Activated CD4-positive, alpha-beta T cell treated with anti-CD3 and anti-CD28 coated beads, Interleukin-2, amount 50 U/mL, for 24 hours (primary cell): ENCODE measurements around the gene HSPB7.
"Not testable (repeated sequence)": the region's sequence is repeated elsewhere in the genome, so short reads cannot be mapped to it uniquely, and the experiment has no call there.

Experiments
- DNase-seq, 2 donors: peaks; one replicate each; pipeline ENCODE4 v3.0.0-alpha.2; 2020; ENCODE audit warnings: low read depth in 1 of 2, low spot score in 1 of 2

The HSPB7 gene

GRCh38 chr1:16017461-16018303 is at the start of gene HSPB7:
Gene HSPB7, minus strand, starts transcription at chr1:16018043. Its CDS starts 80 bp downstream, at chr1:16017963.
- DNase-seq, result no peak

- DNase-seq, result no peak
Observed at GRCh38 chr1:16067127-16067768, 49.4 kb upstream of the HSPB7 start.

- no peak for DNase-seq
Observed at GRCh38 chr1:16066245-16066644, 48.4 kb upstream of the HSPB7 start.

GRCh38 chr1:16065269-16065576 is 47.4 kb upstream of the HSPB7 start:
- DNase-seq, result no peak

GRCh38 chr1:16064536-16065268 is 46.9 kb upstream of the HSPB7 start:
- DNase-seq, result no peak

GRCh38 chr1:16063921-16064320 is 46.1 kb upstream of the HSPB7 start:
- DNase-seq, result no peak

GRCh38 chr1:16063226-16063829 is 45.5 kb upstream of the HSPB7 start:
- no peak for DNase-seq

- not testable (repeated sequence) for DNase-seq
Observed at GRCh38 chr1:16062687-16063075, 44.8 kb upstream of the HSPB7 start.

GRCh38 chr1:16061989-16062686 is 44.3 kb upstream of the HSPB7 start:
- DNase-seq, result not testable (repeated sequence)

GRCh38 chr1:16061266-16061665 is 43.4 kb upstream of the HSPB7 start:
- DNase-seq, result no peak

- DNase-seq, result not testable (repeated sequence)
Observed at GRCh38 chr1:16058394-16059120, 40.7 kb upstream of the HSPB7 start.

GRCh38 chr1:16057314-16057915 is 39.6 kb upstream of the HSPB7 start:
- DNase-seq, result not testable (repeated sequence)

- not testable (repeated sequence) for DNase-seq
Observed at GRCh38 chr1:16056521-16056912, 38.7 kb upstream of the HSPB7 start.

GRCh38 chr1:16055613-16056520 is 38.0 kb upstream of the HSPB7 start:
- peak; percentile 37 to 86 for DNase-seq

- DNase-seq, result no peak
Observed at GRCh38 chr1:16054598-16055540, 37.0 kb upstream of the HSPB7 start.

GRCh38 chr1:16053781-16054502 is 36.1 kb upstream of the HSPB7 start:
- no peak for DNase-seq

- DNase-seq, result not testable (repeated sequence)
Observed at GRCh38 chr1:16051949-16052348, 34.1 kb upstream of the HSPB7 start.
